Measurements from ENCODE around the gene MAMSTR.

Gene MAMSTR

GRCh38 chr19:48746110-48746509 is 26.6 kb upstream of the MAMSTR start:
- Histone ChIP-seq H3K4me1 (ENCODE audit: low read depth, poor library complexity, severe bottlenecking) (no peaks in the 10 kb centered on the region), H3K79me2 (ENCODE audit: insufficient read depth, low read depth) (no peaks in the 10 kb centered on the region), H2AFZ (ENCODE audit: low read depth) (peak overlapping the region; percentile 70; the same call in 1 of the 2 replicates), H3K4me2 (no peak overlapping the region), H4K20me1 (ENCODE audit: insufficient read depth) (no peaks in the 10 kb centered on the region), H3K4me3 (IDR thresholded peaks at IDR 0.05; ENCODE audit: insufficient read depth, low read depth, low read length) (no peak overlapping the region), H3K9ac (no peak overlapping the region), H3K27ac (no peak overlapping the region), H3K36me3 (ENCODE audit: insufficient read depth) (no peaks in the 10 kb centered on the region), H3K27me3 (ENCODE audit: insufficient read depth, low read depth) (peaks cover 64% of the 10 kb centered on the region)
- TF ChIP-seq, protein P1, sequence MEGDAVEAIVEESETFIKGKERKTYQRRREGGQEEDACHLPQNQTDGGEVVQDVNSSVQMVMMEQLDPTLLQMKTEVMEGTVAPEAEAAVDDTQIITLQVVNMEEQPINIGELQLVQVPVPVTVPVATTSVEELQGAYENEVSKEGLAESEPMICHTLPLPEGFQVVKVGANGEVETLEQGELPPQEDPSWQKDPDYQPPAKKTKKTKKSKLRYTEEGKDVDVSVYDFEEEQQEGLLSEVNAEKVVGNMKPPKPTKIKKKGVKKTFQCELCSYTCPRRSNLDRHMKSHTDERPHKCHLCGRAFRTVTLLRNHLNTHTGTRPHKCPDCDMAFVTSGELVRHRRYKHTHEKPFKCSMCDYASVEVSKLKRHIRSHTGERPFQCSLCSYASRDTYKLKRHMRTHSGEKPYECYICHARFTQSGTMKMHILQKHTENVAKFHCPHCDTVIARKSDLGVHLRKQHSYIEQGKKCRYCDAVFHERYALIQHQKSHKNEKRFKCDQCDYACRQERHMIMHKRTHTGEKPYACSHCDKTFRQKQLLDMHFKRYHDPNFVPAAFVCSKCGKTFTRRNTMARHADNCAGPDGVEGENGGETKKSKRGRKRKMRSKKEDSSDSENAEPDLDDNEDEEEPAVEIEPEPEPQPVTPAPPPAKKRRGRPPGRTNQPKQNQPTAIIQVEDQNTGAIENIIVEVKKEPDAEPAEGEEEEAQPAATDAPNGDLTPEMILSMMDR (conservative IDR thresholded peaks at IDR 0.05; ENCODE audit: low read depth, low read length): no peak

GRCh38 chr19:48745208-48745995 is 25.9 kb upstream of the MAMSTR start:
- no peak overlapping the region for H3K27ac ChIP-seq
- H3K4me3 ChIP-seq (IDR thresholded peaks at IDR 0.05; ENCODE audit: insufficient read depth, low read depth, low read length): no peak overlapping the region
- H3K4me2 ChIP-seq: no peak overlapping the region
- H3K79me2 ChIP-seq (ENCODE audit: insufficient read depth, low read depth): no peaks in the 10 kb centered on the region
- no peaks in the 10 kb centered on the region for H4K20me1 ChIP-seq (ENCODE audit: insufficient read depth)
- H2AFZ ChIP-seq (ENCODE audit: low read depth): no peak overlapping the region
- peaks cover 65% of the 10 kb centered on the region for H3K27me3 ChIP-seq (ENCODE audit: insufficient read depth, low read depth)
- no peaks in the 10 kb centered on the region for H3K4me1 ChIP-seq (ENCODE audit: low read depth, poor library complexity, severe bottlenecking)
- TF ChIP-seq, protein P1 (conservative IDR thresholded peaks at IDR 0.05; ENCODE audit: low read depth, low read length): no peak
- H3K9ac ChIP-seq: no peak overlapping the region
- H3K36me3 ChIP-seq (ENCODE audit: insufficient read depth): no peaks in the 10 kb centered on the region

DNA sequence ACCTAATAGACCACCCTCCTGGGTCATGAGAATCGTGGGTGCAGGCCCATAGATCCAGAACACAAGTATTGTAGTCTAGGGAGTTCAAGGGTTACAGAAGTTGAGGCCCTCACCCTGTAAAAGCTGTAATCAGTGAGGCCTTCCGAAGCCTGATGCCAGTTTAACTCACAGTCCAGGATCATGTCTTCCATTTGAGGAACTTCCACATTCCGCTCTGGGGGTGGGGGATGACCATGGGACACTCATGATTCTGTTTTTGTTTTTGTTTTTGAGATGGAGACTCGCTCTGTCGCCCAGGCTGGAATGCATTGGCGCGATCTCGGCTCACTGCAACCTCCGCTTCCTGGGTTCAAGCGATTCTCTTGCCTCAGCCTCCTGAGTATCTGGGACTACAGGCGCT is 22.6 kb upstream of the MAMSTR start:
- H3K4me1 ChIP-seq (ENCODE audit: low read depth, poor library complexity, severe bottlenecking): peaks cover 9% of the 10 kb centered on the region
- TF ChIP-seq, protein P1 (conservative IDR thresholded peaks at IDR 0.05; ENCODE audit: low read depth, low read length): no peak
- no peak overlapping the region for H3K4me3 ChIP-seq (IDR thresholded peaks at IDR 0.05; ENCODE audit: insufficient read depth, low read depth, low read length)
- no peak overlapping the region for H3K4me2 ChIP-seq
- H3K27me3 ChIP-seq (ENCODE audit: insufficient read depth, low read depth): peaks cover 53% of the 10 kb centered on the region
- H3K9ac ChIP-seq: no peak overlapping the region
- no peak overlapping the region for H2AFZ ChIP-seq (ENCODE audit: low read depth)
- no peaks in the 10 kb centered on the region for H4K20me1 ChIP-seq (ENCODE audit: insufficient read depth)
- no peak overlapping the region for H3K27ac ChIP-seq
- no peaks in the 10 kb centered on the region for H3K36me3 ChIP-seq (ENCODE audit: insufficient read depth)
- H3K79me2 ChIP-seq (ENCODE audit: insufficient read depth, low read depth): no peaks in the 10 kb centered on the region

DNA sequence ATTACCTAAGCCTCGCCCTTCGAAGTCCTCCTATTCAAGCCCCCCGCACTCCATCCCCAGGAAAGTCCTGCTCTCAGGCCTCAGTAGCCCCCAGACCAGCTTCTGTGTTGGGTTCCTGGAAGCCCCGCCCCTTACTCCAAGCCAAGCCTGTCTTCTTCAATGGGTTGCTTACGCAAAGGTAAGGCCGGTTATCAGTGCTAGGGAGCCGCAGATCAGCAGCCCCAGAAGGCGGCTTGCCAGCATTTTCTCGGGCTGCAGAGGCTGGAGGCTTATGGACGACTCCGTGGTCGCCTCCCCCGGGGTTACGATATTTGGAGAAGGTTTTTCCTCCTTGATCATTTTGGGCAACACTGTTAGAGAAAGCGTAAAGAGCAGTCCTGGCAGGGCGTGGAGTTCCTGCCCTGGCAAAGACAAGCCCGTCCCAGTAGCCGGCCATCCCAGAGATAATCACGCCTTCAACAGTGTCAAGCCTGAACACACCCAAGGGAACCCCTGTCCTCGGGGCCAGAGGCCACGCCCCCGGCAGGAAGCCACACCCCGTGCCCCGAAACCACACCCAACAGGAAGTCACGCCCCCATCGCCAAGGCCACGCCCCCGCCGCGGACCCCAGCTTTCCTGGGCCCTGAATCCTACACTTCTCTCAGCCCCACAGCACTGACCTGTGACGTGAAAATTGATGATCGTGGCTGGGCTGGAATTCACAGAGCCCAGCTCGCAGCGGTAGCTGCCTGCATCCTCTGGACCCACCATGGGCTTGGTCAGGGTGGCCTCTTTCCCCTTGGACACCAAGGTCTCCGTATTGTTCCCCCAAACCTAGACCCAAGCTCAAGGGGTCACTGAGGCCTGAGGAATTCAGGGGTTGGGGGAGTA is 21.8 kb upstream of the MAMSTR start:
- Histone ChIP-seq H3K9ac (no peak overlapping the region), H3K4me2 (no peak overlapping the region; the same call in 1 of the 2 replicates), H3K27ac (no peak overlapping the region), H3K4me1 (ENCODE audit: low read depth, poor library complexity, severe bottlenecking) (peaks cover 9% of the 10 kb centered on the region), H4K20me1 (ENCODE audit: insufficient read depth) (no peaks in the 10 kb centered on the region), H3K36me3 (ENCODE audit: insufficient read depth) (no peaks in the 10 kb centered on the region), H3K27me3 (ENCODE audit: insufficient read depth, low read depth) (peaks cover 48% of the 10 kb centered on the region), H2AFZ (ENCODE audit: low read depth) (no peak overlapping the region), H3K79me2 (ENCODE audit: insufficient read depth, low read depth) (no peaks in the 10 kb centered on the region), H3K4me3 (IDR thresholded peaks at IDR 0.05; ENCODE audit: insufficient read depth, low read depth, low read length) (no peak overlapping the region)
- TF ChIP-seq, protein P1 (conservative IDR thresholded peaks at IDR 0.05; ENCODE audit: low read depth, low read length): no peak

Measured in KMS-11 (cell line).